NCI-H1694 treated with DMSO at 0.1 percent for 48 hours (cell line): ENCODE data around the gene FRG2B.
"Not testable (repeated sequence)": the region's sequence is repeated elsewhere in the genome, so short reads cannot be mapped to it uniquely, and the experiment has no call there.

ENCODE experiments used
- DNase-seq: peaks from one replicate; lab custom pipeline; 2025; lab: John Stamatoyannopoulos, UW

Gene FRG2B

DNA sequence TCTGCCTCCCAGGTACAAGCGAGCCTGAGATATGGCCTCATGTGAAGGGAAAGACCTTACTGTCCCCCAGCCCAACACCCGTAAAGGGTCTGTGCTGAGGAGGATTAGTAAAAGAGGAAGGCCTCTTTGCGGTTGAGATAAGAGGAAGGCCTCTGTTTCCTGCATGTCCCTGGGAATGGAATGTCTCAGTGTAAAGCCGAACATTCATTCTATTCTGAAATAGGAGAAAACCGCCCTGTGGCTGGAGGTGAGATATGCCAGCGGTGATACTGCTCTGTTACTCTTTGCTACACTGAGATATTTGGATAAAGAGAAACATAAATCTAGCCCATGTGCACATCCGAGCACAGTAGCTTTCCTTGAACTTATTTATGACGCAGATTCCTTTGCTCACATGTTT lies 26.7 kb downstream of the FRG2B start:
- DNase-seq, result not testable (repeated sequence)

GRCh38 chr10:133592716-133593115 lies 33.9 kb downstream of the FRG2B start:
- DNase-seq, result no peak

DNA sequence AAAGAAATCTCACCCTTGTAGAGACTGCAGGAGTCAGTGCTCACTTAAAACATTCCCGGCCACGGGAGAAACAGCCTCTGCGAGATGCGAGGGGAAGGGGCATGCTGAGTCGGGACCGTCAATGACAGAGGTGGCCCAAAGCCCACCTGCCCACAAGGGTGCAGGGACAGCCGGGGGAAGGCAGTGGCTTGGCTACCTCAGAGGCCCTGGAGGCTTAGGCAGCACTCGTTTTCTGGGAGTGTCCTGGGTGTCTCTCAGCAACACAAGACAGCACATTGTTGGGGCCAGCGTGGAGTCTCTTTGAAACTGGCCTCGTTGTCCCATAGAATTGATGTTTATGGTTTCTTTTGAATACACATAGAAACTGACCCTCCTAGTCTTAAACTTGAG lies 35.6 kb downstream of the FRG2B start:
- DNase-seq, result no peak

GRCh38 chr10:133590226-133590969 lies 36.2 kb downstream of the FRG2B start:
- DNase-seq, result no peak

- not testable (repeated sequence) for DNase-seq
These were observed 49.6 kb downstream of the FRG2B start for GRCh38 chr10:133577037-133577436.
